WTC11 (cell line): Measurements from ENCODE around the gene ELN.

ENCODE experiments used
- CTCF ChIP-seq: fragments of 200-600 bp; IDR thresholded peaks from 2 replicates; pipeline ENCODE4 v1.8.0; 2022; ENCODE audit warnings: antibody characterized with exemption
- NFE2L1 ChIP-seq: sonication (generic); formaldehyde crosslinking; IDR thresholded peaks from 2 replicates; pipeline ENCODE4 v1.8.1; 2023; ENCODE audit warnings: missing genetic modification reagents

- no peak for TF ChIP-seq CTCF
- no peak for TF ChIP-seq NFE2L1
These were observed 1.5 kb upstream of the ELN start for GRCh38 chr7:74026406-74026902.
